GM19025 (cell line): ENCODE results near the gene WASF1.
"Not testable (repeated sequence)": the region's sequence is repeated elsewhere in the genome, so short reads cannot be mapped to it uniquely, and the experiment has no call there.

ENCODE experiments used
- ATAC-seq: cut with Tn5 transposase; IDR thresholded peaks from one replicate; pipeline ENCODE4 v1.9.1; 2021; ENCODE audit warnings: mild to moderate bottlenecking, low read depth, moderate library complexity; ENCODE audit not compliant: unreplicated experiment

The WASF1 gene

GRCh38 chr6:110095101-110095500, 84.4 kb downstream of the WASF1 start:
- ATAC-seq: no peak

DNA sequence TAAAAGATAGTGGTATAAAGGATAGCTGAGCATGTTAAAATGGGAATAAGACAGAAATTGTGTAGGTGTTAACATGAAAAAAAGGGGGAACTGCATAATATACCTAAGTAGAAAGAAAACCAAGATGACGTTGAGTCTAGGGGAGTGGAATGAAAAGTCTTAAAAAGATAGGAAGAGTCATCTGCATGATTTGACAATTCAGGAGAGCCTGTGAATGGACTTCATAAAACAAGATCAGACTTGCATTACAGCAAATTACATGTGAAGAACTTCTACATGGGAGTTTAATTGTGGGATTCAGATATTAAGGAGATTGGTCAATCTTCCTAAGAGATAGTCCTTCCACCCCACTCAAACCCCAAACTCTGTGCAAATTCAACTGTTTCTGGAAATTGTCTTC, 85.5 kb downstream of the WASF1 start:
- no peak for ATAC-seq

- no peak for ATAC-seq
These were observed 88.6 kb downstream of the WASF1 start for GRCh38 chr6:110090876-110091275.

DNA sequence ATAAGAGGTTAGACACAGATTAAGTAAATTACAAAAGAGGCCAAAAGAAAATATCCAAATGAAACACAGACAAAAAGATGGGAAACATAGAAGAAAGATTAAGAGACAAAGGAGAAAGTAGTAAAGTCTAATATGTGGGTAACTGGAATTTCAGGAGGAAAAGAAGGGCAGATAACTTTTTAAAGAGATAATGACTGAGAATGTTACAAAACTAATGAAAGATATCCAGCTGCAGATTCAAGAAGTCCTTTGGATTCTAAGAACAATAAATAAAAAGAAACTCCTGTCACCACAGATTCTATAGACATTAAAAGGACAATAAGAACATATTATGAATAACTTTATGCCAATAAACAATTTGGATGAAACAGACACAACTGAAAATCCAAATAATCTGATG, 90.1 kb downstream of the WASF1 start:
- no peak for ATAC-seq

- no peak for ATAC-seq
These were observed 94.2 kb downstream of the WASF1 start for GRCh38 chr6:110085285-110085684.

GRCh38 chr6:110083875-110084585, 95.4 kb downstream of the WASF1 start:
- no peak for ATAC-seq

- no peak for ATAC-seq
These were observed 104.1 kb downstream of the WASF1 start for GRCh38 chr6:110075406-110075805.

DNA sequence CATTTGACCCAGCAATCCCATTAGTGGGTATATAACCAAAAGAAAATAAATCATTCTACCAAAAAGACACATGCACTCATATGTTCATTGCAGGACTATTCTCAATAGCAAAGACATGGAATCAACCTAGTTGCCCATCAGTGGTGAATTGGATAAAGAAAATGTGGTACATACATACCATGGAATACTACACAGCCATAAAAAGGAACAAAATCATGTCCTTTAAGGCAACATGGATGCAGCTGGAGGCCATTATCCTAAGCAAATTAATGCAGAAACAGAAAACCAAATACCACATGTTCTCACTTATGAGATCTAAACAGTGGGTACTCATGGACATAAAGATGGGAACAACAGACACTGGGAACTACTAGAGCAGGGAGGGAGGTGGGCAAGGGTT, 106.0 kb downstream of the WASF1 start:
- ATAC-seq: not testable (repeated sequence)

DNA sequence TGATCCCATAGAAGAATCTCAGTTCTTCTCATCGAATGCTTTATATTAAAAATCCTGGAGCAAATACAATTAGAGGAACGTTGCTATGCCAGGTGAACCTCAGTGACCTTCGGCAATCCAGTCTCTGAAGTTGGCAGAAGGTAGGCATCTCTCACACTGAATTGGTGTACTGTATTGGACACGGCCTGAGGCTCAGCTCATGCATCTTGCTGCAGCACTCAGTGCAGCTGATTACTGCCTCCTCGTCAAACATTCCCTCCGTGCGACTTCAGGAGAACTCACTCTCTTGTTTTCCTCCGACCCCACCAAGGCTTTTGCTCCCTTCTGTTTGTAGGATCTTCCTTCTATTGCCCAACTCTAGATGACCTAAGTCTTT, 110.9 kb downstream of the WASF1 start:
- no peak for ATAC-seq

DNA sequence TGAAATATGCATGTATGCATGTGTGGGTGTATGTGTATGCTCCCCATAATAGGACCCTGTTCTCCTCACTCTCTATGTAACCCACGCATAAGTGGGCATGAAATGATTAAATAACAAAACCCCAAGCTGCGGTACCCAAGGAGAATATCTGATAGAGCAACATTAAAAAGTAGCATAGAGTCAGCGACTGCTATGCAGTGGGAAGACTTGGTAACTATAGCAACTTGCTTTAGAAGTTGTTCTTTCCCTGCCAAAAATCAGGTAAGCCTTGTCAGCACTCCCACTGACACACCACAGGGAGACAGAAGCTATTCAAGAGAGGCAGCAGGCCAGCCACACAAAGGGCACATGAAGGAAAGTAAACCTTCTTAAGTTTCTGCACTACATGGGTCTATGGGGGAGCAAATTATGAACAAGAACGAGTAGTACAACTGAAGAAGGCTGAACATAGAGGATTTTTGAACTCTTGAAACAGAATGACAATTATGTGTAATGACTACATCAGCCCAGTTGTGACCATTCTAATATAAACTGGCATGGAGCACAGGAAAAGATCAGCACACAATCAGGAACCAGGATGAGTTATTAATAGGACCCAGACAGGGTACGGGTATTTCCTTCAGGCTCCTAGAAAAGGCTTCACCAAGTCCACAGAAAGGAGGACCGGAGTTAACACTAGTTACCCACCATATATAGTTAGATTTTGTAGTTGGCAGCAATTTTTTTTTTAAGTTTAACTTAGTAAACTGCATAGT, 111.5 kb downstream of the WASF1 start:
- ATAC-seq: no peak

- no peak for ATAC-seq
These were observed 114.5 kb downstream of the WASF1 start for GRCh38 chr6:110064744-110065524.

- no peak for ATAC-seq
These were observed 115.7 kb downstream of the WASF1 start for GRCh38 chr6:110063594-110064263.

DNA sequence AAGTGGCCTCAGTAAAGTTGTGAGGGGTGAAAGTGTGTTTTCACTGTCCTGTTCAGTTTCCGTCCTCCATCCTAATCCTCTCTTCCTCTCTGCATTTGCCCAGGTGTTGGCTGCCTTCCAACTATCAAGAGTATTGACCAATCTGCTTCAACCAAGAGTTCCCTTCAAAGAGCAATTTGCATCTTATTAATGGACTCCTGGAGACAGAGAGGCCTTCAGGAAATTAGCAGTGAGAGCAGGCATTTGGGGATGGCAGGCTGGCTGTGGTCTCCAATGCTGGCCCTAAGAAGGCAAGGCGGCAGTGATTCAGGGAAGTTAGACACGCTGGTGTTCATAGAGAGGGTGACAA, 124.1 kb downstream of the WASF1 start:
- ATAC-seq: no peak

- no peak for ATAC-seq
These were observed 124.6 kb downstream of the WASF1 start for GRCh38 chr6:110054664-110055386.

DNA sequence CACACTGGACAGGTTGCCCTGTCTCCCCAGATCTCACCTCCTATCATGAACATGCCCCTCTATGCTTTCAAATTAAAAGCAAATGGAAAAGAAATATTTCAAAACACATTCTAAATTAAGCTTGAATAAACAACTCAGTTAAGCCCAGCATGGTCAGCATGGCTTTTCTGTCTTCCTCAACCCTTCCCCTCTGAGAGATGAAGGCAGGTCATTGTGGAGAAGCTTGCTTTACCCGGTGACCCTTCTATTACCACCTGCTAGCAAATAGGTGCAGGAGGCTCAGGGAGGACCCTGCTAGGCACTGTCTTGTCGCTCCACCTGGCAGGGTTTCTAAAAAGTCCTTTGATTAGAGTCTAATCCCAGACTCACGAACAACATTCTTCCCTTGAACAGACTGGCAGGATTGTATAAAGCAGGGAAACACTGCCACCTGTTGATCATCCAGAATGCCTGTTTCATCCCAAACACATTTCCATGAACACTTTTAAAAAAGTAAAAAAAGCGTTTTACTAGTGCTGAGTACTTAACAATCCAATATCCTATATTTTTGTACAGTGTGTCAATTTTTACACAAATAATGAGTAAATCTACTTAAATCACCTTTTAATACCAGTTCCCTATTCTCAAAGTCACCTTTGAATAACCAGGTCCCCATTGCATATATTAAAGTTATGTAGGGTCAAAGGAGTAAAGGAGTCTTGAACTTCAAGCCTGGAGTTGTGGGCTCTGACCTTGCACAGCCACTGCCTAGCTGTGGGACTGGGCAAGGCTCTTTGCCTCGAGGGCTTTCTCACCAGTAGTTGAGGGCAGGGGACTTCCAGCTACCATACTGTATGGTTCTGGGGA, 125.9 kb downstream of the WASF1 start:
- ATAC-seq: no peak

- ATAC-seq: no peak
These were observed 129.0 kb downstream of the WASF1 start for GRCh38 chr6:110050440-110050813.
